ENCODE measurements around the gene MDGA2. TPM values are rescaled to one million over a fixed set of nuclear protein-coding genes. Genes with fewer than 3 reads are reported as not detected.
A peak's percentile ranks its signal among the peaks of the same experiment; 100 is the strongest.

The MDGA2 gene
- total RNA-seq, 1 donor from 2014 or later: 8.7 TPM

DNA sequence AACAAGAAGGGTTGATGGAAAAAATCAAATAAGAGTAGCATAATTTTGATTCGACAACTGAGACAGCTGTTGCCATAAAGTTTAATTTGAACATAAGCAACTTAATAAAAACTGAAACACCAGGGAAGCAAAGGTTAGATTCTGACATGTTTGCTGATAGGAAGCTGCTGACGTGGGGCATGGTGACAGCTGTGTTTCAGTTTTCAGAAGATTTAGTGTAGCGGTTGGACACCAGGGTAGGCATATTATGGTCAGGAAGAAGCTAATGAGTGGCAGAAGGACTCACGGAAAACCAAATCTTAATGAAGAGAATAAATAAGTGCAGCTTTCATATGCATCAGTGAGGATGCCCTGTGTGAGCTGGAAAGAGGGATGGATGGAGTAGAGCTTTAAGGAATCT lies 687.1 kb downstream of the MDGA2 start:
- Mint-ChIP-seq H3K27me3 (ENCODE audit: low read depth) (no peaks in the 10 kb centered on the region), H3K36me3 (ENCODE audit: low read depth) (no peaks in the 10 kb centered on the region), H3K9me3 (no peaks in the 10 kb centered on the region), H3K27ac (ENCODE audit: unreplicated experiment) (no peak overlapping the region), H3K4me3 (no peak overlapping the region), H3K4me1 (no peaks in the 10 kb centered on the region)
- TF ChIP-seq, protein P1, sequence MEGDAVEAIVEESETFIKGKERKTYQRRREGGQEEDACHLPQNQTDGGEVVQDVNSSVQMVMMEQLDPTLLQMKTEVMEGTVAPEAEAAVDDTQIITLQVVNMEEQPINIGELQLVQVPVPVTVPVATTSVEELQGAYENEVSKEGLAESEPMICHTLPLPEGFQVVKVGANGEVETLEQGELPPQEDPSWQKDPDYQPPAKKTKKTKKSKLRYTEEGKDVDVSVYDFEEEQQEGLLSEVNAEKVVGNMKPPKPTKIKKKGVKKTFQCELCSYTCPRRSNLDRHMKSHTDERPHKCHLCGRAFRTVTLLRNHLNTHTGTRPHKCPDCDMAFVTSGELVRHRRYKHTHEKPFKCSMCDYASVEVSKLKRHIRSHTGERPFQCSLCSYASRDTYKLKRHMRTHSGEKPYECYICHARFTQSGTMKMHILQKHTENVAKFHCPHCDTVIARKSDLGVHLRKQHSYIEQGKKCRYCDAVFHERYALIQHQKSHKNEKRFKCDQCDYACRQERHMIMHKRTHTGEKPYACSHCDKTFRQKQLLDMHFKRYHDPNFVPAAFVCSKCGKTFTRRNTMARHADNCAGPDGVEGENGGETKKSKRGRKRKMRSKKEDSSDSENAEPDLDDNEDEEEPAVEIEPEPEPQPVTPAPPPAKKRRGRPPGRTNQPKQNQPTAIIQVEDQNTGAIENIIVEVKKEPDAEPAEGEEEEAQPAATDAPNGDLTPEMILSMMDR (conservative IDR thresholded peaks at IDR 0.05): no peak
- no peak for DNase-seq (ENCODE audit: low read depth, low spot score)

DNA sequence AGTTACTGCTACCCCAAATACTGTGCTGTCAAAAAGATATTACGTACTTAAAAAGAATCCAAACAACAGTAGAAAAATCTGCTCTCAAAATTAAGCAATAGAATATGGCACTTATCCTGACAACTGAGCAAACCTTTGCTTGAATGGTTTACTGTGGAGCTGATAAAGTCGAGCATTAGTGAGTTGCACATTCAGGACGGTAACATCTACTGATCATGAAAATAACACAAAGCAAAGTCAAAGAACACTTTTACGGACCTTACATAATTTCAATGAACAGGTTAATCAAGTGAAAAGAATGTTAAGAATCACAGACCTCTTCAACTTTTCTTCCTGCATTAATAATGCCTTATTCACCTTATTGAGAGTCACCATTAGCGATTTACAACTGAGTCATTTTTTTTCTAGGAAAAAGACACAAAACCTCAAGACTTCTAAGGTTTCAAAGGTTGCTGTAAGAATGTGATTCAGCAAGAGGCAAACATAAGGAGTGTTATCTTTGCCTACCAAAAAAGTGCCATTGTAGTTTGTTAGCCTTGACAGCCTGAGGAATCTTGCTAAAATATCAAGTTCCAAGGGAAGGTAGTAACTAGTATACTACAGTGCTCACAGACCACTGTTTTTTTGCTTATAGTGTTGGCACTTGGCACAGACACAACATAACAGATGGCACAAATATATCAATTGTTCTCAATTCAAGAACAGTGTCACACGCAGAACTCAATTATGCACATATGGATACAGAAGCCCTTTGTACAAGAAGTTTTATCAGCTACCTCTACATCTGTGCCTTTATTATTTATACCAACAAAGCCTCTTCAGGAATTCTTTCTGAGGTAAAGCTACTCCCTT lies 689.6 kb downstream of the MDGA2 start:
- no peak overlapping the region for H3K27ac Mint-ChIP-seq (ENCODE audit: unreplicated experiment)
- H3K9me3 Mint-ChIP-seq: no peaks in the 10 kb centered on the region
- no peaks in the 10 kb centered on the region for H3K36me3 Mint-ChIP-seq (ENCODE audit: low read depth)

DNA sequence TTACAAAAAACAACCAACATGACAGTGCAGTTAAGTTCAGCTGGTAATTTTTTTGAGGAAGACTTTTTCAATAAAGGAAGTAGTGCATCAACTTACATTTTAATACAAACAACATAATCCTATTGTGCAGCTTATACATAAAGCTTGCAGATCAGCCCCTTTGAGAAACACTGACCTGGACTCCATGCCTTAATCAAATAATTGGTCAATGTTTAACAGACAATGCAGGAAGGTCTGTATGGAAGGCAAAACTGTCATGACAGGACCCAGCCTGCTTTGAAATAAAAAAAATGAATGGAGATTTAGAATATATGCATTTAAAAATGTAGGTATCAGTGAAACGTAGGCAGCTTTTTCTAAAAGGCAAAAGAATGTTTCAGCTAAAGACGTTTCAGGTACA lies 702.1 kb downstream of the MDGA2 start:
- Mint-ChIP-seq H3K4me3 (no peak overlapping the region), H3K36me3 (ENCODE audit: low read depth) (no peaks in the 10 kb centered on the region), H3K9me3 (no peaks in the 10 kb centered on the region), H3K4me1 (no peaks in the 10 kb centered on the region), H3K27ac (ENCODE audit: unreplicated experiment) (no peak overlapping the region), H3K27me3 (ENCODE audit: low read depth) (no peaks in the 10 kb centered on the region)
- no peak for DNase-seq (ENCODE audit: low read depth, low spot score)
- TF ChIP-seq, protein P1 (conservative IDR thresholded peaks at IDR 0.05): no peak

More for the DNA sequence above, 689.6 kb downstream of the MDGA2 start:
- TF ChIP-seq, protein P1 (conservative IDR thresholded peaks at IDR 0.05): no peak
- H3K27me3 Mint-ChIP-seq (ENCODE audit: low read depth): no peaks in the 10 kb centered on the region
- no peak overlapping the region for H3K4me3 Mint-ChIP-seq
- no peak for DNase-seq (ENCODE audit: low read depth, low spot score)
- H3K4me1 Mint-ChIP-seq: no peaks in the 10 kb centered on the region

DNA sequence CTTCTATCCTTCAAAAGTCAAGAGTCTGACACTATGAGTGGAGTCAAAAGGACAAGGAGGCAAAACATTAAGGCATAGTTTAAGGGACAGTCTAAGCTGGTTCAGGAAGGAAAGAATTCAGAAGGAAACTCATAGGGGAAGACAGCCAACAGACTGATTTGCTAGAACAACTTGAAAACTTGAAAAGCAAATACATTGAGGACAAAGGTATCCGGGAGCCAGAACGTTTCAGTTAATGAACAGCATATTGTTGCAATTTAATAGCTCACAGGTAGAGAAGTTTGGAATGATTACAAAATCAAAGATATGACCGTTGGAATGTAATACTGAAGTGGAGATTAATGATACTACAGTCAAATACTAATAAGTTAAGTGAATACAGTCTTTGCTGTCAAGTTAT lies 711.0 kb downstream of the MDGA2 start:
- H3K9me3 Mint-ChIP-seq: peaks cover 6% of the 10 kb centered on the region
- H3K36me3 Mint-ChIP-seq (ENCODE audit: low read depth): no peaks in the 10 kb centered on the region
- DNase-seq (ENCODE audit: low read depth, low spot score): no peak
- H3K4me1 Mint-ChIP-seq: no peaks in the 10 kb centered on the region
- TF ChIP-seq, protein P1 (conservative IDR thresholded peaks at IDR 0.05): no peak
- H3K27ac Mint-ChIP-seq (ENCODE audit: unreplicated experiment): no peak overlapping the region
- H3K4me3 Mint-ChIP-seq: no peak overlapping the region
- no peaks in the 10 kb centered on the region for H3K27me3 Mint-ChIP-seq (ENCODE audit: low read depth)

DNA sequence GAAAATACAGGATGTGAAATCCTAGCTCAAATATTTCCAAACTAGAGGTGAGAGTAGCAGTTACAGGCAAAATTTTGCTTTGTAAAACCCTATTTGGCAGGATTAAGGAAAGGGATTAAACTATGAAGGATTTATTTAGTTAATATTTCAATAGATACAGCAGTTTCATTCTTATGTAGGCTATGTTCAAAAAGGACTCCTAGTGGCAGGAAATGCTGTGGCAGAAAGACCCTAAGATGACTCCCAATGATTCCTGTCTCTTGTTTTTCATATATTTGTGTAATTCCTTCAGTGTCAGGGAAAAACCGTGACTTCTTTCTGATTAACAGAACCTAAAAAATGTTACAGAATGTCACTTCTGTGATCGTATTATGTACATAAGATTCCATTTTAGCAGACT lies 724.3 kb downstream of the MDGA2 start:
- no peak overlapping the region for H3K4me3 Mint-ChIP-seq
- no peak overlapping the region for H3K27ac Mint-ChIP-seq (ENCODE audit: unreplicated experiment)
- DNase-seq (ENCODE audit: low read depth, low spot score): no peak
- peaks cover 9% of the 10 kb centered on the region for H3K36me3 Mint-ChIP-seq (ENCODE audit: low read depth)
- TF ChIP-seq, protein P1 (conservative IDR thresholded peaks at IDR 0.05): peak; percentile 45
- no peaks in the 10 kb centered on the region for H3K4me1 Mint-ChIP-seq
- peaks cover 15% of the 10 kb centered on the region for H3K9me3 Mint-ChIP-seq
- no peaks in the 10 kb centered on the region for H3K27me3 Mint-ChIP-seq (ENCODE audit: low read depth)
